LNCaP clone FGC (cell line): ENCODE data around the gene DPF3.

Source experiments
- DNase-seq: peaks from one replicate; pipeline ENCODE4 v3.0.0-alpha.2; 2011; ENCODE audit warnings: low read depth
- H3K4me3 ChIP-seq: 2 replicates; pipeline ENCODE4 v1.5.1; 2011; ENCODE audit warnings: mild to moderate bottlenecking, low read depth, low read length, control low read depth
- CTCF ChIP-seq: IDR thresholded peaks from 2 replicates; pipeline ENCODE4 v1.5.1; 2012; ENCODE audit warnings: mild to moderate bottlenecking; ENCODE audit not compliant: control insufficient read depth, insufficient read depth; ENCODE audit errors: extremely low read depth

DPF3 gene

GRCh38 chr14:72675126-72675525, 218.8 kb downstream of the DPF3 start:
- DNase-seq: no peak
- TF ChIP-seq CTCF: no peak

DNA sequence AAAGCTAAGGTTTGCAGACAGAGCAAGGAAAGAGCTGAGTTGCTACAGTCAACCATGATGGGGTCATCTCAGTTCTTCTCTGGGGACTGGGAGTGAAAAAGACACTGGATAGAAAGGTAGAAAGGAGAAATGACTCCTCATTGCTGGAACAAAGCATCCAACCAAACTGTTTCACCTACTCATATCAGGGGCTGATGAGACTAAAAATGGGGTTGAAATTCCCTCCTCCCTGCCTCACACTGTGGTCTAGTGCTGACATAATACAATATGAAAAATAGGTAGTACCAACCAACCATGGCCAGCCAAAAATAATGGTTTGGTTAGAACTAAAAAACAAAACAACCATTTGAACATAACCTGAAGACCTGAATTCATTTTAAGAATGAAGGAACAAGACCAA, 220.7 kb downstream of the DPF3 start:
- H3K4me3 ChIP-seq: no peak overlapping the region
- TF ChIP-seq CTCF: no peak
- DNase-seq: no peak

More at GRCh38 chr14:72675126-72675525, 218.8 kb downstream of the DPF3 start:
- H3K4me3 ChIP-seq: no peak overlapping the region

DNA sequence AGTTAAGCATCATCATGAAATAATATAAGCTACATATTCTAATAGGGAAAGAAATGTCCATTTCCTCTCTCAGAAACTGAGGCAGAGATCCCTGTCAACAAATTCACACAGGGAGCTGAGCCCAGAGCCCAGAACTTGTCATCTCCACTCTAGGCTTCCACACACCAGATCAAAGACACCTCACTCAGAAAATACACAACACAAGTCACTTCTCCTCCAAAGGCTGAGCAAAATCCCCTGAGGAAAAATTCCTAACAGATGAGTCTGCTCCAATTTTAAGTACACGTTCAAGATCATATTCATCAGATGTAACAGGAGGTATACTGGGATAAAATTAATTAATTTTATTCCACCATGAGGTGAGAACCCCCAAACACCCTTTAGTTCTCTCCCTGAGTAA, 227.3 kb downstream of the DPF3 start:
- H3K4me3 ChIP-seq: no peak overlapping the region
- TF ChIP-seq CTCF: no peak
- DNase-seq: no peak

DNA sequence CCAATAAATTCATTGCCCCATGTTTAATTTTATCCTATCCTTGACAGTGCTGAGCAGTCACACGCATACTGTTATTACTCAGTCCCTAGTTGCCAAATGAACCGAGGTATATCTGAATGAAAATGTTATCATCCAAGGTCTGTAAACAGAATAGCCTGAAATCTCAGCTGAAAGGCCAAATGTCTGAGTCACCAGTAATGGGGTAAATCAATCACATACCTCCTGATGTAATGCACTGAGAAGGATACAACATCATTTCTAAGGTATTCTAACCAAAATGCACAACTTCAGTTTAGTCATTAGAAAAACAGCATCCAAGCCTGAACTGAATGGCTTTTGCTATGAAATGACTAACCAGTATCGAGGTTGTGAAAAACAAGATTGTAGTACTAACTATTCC, 228.6 kb downstream of the DPF3 start:
- TF ChIP-seq CTCF: no peak
- no peak for DNase-seq
- H3K4me3 ChIP-seq: no peak overlapping the region

- no peak overlapping the region for H3K4me3 ChIP-seq
- DNase-seq: no peak
- no peak for TF ChIP-seq CTCF
Observed at GRCh38 chr14:72664651-72665050, 229.2 kb downstream of the DPF3 start.

DNA sequence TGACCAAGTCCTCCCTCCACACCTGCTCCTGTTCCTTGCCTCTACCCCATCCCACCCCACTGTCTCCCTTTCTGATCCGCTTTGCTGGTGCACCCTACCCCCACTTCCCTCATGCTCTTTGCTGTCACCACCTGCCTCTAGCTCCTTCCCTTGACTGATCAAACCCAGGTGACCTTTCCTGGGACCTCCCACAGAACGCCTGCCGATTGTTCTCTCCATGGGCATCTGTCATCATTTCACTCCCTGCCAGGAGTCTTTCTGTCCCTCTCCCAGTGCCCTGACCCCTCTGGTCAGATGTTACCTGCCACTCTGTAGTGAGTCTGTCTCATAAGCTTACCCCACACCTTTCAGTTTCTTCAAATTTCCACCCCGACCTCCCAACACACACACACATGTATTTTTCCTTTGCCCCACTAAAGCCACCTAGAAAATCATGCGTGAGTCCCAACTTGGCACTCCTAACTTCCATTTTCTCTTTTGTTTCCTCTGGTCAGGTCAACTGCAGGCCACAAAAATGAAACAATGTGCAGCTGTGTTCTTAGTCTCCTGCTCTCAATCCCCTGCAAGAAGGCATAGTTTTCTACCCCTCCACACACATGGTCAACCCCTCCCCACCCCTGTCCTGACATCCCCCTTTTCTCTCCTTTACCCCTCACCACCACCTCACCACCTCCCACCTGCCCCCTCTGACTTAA, 229.8 kb downstream of the DPF3 start:
- no peak overlapping the region for H3K4me3 ChIP-seq
- DNase-seq: no peak
- TF ChIP-seq CTCF: no peak

- DNase-seq: no peak
- TF ChIP-seq CTCF: no peak
Observed at GRCh38 chr14:72663076-72663487, 230.8 kb downstream of the DPF3 start.

More at GRCh38 chr14:72663076-72663487, 230.8 kb downstream of the DPF3 start:
- no peak overlapping the region for H3K4me3 ChIP-seq
